ENCODE measurements around the gene ICAM1.

GRCh38 chr19:10233946-10234345 is 37.0 kb upstream of the ICAM1 start:
- TF ChIP-seq CTCF (IDR thresholded peaks at IDR 0.05) (no peak), POLR2A (IDR thresholded peaks at IDR 0.05) (no peak)
